Naive thymus-derived CD4-positive, alpha-beta T cell (primary cell): ENCODE data around the gene COX15. TPM values are rescaled to one million over a fixed set of nuclear protein-coding genes. Genes with fewer than 3 reads are reported as not detected.

Experiments used
- ATAC-seq: fragments of 150-1000 bp; cut with Tn5 transposase; 2 replicates; pipeline ENCODE4 v1.10.0; 2021; ENCODE audit warnings: mild to moderate bottlenecking, moderate library complexity
- CTCF ChIA-PET: fragments of 350-600 bp; sonication (Branson Sonifier 250); formaldehyde crosslinking; loops from one replicate; lab custom pipeline; 2021; ENCODE audit warnings: antibody characterized with exemption; lab: Charles Lee
- POLR2A ChIA-PET: fragments of 350-600 bp; sonication (Branson Sonifier 250); formaldehyde crosslinking; loops from one replicate; lab custom pipeline; 2021; ENCODE audit warnings: antibody characterized with exemption, inconsistent platforms; lab: Charles Lee
- DNase-seq, 9 donors: peaks; one replicate each; pipeline versions ENCODE4 v3.0.0 to v3.0.0-alpha.2; 2020 to 2022; ENCODE audit warnings: mixed read lengths in 1 of 9
- H3K27ac ChIP-seq: one replicate; pipeline ENCODE4 v1.7.0; 2013; ENCODE audit warnings: mild to moderate bottlenecking, low read depth, low read length, moderate library complexity
- H3K27me3 ChIP-seq, 2 donors: one replicate each; pipeline ENCODE4 v1.7.0; 2013; ENCODE audit warnings: low read length in 2 of 2, mild to moderate bottlenecking in 2 of 2, moderate library complexity in 2 of 2; ENCODE audit not compliant: control insufficient read depth in 2 of 2, insufficient read depth in 2 of 2
- H3K36me3 ChIP-seq, 3 experiments: 1 replicate in 2 of 3; 2 replicates in 1 of 3; pipeline ENCODE4 v1.7.0; 2013; ENCODE audit warnings: low read length in 3 of 3, mild to moderate bottlenecking in 3 of 3, moderate library complexity in 1 of 3; ENCODE audit not compliant: insufficient read depth in 3 of 3, control insufficient read depth in 2 of 3
- H3K4me1 ChIP-seq, 2 donors: one replicate each; pipeline ENCODE4 v1.7.0; 2013; ENCODE audit warnings: low read length in 2 of 2, mild to moderate bottlenecking in 2 of 2, moderate library complexity in 1 of 2; ENCODE audit not compliant: control insufficient read depth in 2 of 2, insufficient read depth in 2 of 2
- H3K4me3 ChIP-seq: 2 replicates; pipeline ENCODE4 v1.7.0; 2013; ENCODE audit warnings: mild to moderate bottlenecking, low read length
- H3K9me3 ChIP-seq, 3 experiments: 1 replicate in 2 of 3; 2 replicates in 1 of 3; pipeline ENCODE4 v1.7.0; 2013; ENCODE audit warnings: low read length in 3 of 3; ENCODE audit not compliant: control insufficient read depth in 2 of 3
- H3K27ac Mint-ChIP-seq, 9 donors: one replicate each; pipeline ENCODE4 v1.8.0; 2020 to 2022; ENCODE audit warnings: mixed read lengths in 9 of 9, mild to moderate bottlenecking in 8 of 9, moderate library complexity in 5 of 9, inconsistent platforms in 2 of 9
- H3K27me3 Mint-ChIP-seq, 5 donors: one replicate each; pipeline ENCODE4 v1.8.0; 2021 to 2022; ENCODE audit warnings: mixed read lengths in 5 of 5, mild to moderate bottlenecking in 1 of 5
- H3K36me3 Mint-ChIP-seq, 5 donors: one replicate each; pipeline ENCODE4 v1.8.0; 2020 to 2022; ENCODE audit warnings: mixed read lengths in 5 of 5, mild to moderate bottlenecking in 3 of 5, inconsistent platforms in 1 of 5
- H3K4me1 Mint-ChIP-seq, 7 donors: one replicate each; pipeline ENCODE4 v1.8.0; 2020 to 2022; ENCODE audit warnings: mixed read lengths in 7 of 7, mild to moderate bottlenecking in 3 of 7, inconsistent platforms in 1 of 7
- H3K4me3 Mint-ChIP-seq, 10 donors: one replicate each; pipeline ENCODE4 v1.8.0; 2020 to 2022; ENCODE audit warnings: mild to moderate bottlenecking in 10 of 10, mixed read lengths in 10 of 10, moderate library complexity in 6 of 10, inconsistent platforms in 2 of 10
- H3K9me3 Mint-ChIP-seq, 11 donors: one replicate each; pipeline ENCODE4 v1.8.0; 2020 to 2022; ENCODE audit warnings: mixed read lengths in 11 of 11, mild to moderate bottlenecking in 4 of 11, inconsistent platforms in 1 of 11, moderate library complexity in 1 of 11
- intact Hi-C, 2 donors: fragments of 100-400 bp; cut with micrococcal nuclease; formaldehyde crosslinking; loops; one replicate each; pipeline ENCODE4 v1.15.1; 2023
- polyA plus RNA-seq, 2 donors: library from polyadenylated mRNA; unstranded; fragments of 300-500 nt; fragmentation: Illumina TruSeq; gene quantifications; one replicate each; pipeline ENCODE4 v1.2.3, GENCODE V29; 2021
- total RNA-seq, 6 experiments: library from RNA in 5 of 6; stranded (reverse) in 5 of 6; gene quantifications; 1 replicate in 5 of 6; 2 replicates in 1 of 6; pipeline ENCODE4 v1.2.3 and lab custom pipeline; 2021 to 2026

COX15 gene
- total and polyA plus RNA-seq, 7 experiments from 2014 or later, result 17.6 to 43.5 (median 33.2) TPM

DNA sequence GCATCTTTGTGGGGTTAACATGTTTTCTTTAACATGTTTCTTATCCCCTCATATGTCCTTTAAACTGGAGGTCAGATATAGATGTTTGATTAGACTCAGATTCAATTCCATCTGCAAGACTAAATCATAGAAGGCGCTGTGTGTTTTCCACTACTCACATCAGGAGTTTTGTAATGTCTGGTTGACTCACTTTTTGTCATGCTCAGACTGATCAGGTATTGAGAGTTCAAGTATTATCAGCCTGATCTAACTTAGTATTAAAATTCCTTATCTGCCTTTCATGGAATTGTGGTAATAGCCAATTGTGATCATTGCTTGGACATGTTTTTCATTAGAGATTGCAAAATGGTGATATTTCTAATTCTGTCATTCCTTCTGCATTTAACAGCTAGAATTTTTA lies 42.5 kb downstream of the COX15 start:
- Histone ChIP-seq H3K9me3 (no peaks in the 10 kb centered on the region), H3K4me3 (no peak overlapping the region), H3K36me3 (peaks cover 0 to 4% (median 0%) of the 10 kb centered on the region in 3 experiments), H3K27ac (no peak overlapping the region), H3K27me3 (no peaks in the 10 kb centered on the region), H3K4me1 (no peaks in the 10 kb centered on the region)
- H3K4me1 Mint-ChIP-seq, result peaks cover 0 to 6% (median 0%) of the 10 kb centered on the region in 7 donors
- H3K9me3 Mint-ChIP-seq, result no peaks in the 10 kb centered on the region
- no peak overlapping the region for H3K4me3 Mint-ChIP-seq
- intact Hi-C loops, result no loop called here
- ChIA-PET POLR2A (no interaction called here), CTCF (interaction anchor here (0.6 kb wide), 1 partner anchor 75 kb away, joined by 3 read pairs; no protein-coding TSS in a partner anchor)
- H3K27me3 Mint-ChIP-seq, result no peaks in the 10 kb centered on the region
- H3K36me3 Mint-ChIP-seq, result peaks cover 0 to 44% (median 16%) of the 10 kb centered on the region in 5 donors
- ATAC-seq (no peak), DNase-seq (no peak)
- no peak overlapping the region for H3K27ac Mint-ChIP-seq

DNA sequence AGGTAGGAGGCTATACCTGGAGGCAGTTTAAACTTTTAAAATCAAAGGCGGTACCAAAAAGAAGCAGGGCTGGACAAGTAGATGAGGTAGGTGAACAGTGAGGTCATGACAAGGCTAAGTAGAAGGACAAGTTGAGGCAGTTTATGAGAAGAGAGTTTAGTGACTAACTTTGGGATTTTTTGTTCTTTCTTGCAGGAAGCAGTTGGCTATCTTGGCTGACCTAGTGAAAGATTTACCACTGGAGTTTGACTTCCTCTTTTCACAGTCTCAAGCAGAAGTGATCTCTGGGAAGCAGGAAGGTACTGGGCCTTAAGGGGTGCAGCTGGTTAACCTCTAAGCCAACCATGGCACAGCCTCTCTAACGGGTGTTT lies 46.3 kb downstream of the COX15 start:
- no peak for DNase-seq
- Mint-ChIP-seq H3K4me1 (peaks cover 0 to 6% (median 0%) of the 10 kb centered on the region in 7 donors), H3K36me3 (peaks cover 0 to 23% (median 4%) of the 10 kb centered on the region in 5 donors), H3K27me3 (no peaks in the 10 kb centered on the region), H3K27ac (peak overlapping the region in 1 of 9 donors; percentile 23), H3K9me3 (no peaks in the 10 kb centered on the region), H3K4me3 (no peak overlapping the region)
- Histone ChIP-seq H3K27me3 (no peaks in the 10 kb centered on the region), H3K4me1 (no peaks in the 10 kb centered on the region), H3K4me3 (no peak overlapping the region), H3K36me3 (peaks cover 0 to 3% (median 0%) of the 10 kb centered on the region in 3 experiments), H3K9me3 (no peaks in the 10 kb centered on the region), H3K27ac (no peak overlapping the region)
- ChIA-PET POLR2A (no interaction called here), CTCF (no interaction called here)
- ATAC-seq, result peak; percentile 75
- intact Hi-C loops, result no loop called here

DNA sequence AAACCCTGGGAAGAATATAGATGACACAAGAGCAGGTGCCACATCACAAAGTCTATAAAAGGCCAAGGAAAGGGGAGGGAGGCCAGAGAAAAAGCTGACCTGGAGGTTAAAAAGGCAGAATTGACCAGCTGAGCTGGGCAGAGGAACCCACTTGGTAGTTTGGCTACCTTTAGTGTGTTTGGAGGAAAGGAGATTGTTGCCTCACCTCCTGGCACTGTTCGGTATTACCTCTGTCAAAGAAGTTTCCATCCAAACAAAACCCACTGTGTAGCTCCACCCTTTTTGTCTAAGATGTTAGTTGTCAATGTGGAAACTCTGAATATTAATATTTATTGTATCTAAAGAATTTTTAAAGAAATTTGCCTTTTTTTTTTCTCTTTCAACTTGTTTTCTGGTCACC lies 49.2 kb downstream of the COX15 start:
- peaks cover 0 to 27% (median 12%) of the 10 kb centered on the region in 5 donors for H3K36me3 Mint-ChIP-seq
- H3K4me1 Mint-ChIP-seq, result peaks cover 0 to 8% (median 0%) of the 10 kb centered on the region in 7 donors
- ATAC-seq (no peak), DNase-seq (no peak)
- H3K27me3 ChIP-seq, result no peaks in the 10 kb centered on the region
- H3K27ac Mint-ChIP-seq, result no peak overlapping the region
- H3K4me3 ChIP-seq, result no peak overlapping the region
- H3K27ac ChIP-seq, result no peak overlapping the region
- ChIA-PET POLR2A (interaction anchor here (0.7 kb wide), 1 partner anchor 49 kb away, joined by 4 read pairs; the partner anchor contains the start of genes COX15 and CUTC), CTCF (no interaction called here)
- no peaks in the 10 kb centered on the region for H3K9me3 Mint-ChIP-seq
- H3K4me3 Mint-ChIP-seq, result no peak overlapping the region
- intact Hi-C loops, result no loop called here
- peaks cover 0 to 19% (median 3%) of the 10 kb centered on the region in 3 experiments for H3K36me3 ChIP-seq
- no peaks in the 10 kb centered on the region for H3K4me1 ChIP-seq
- H3K27me3 Mint-ChIP-seq, result no peaks in the 10 kb centered on the region
- no peaks in the 10 kb centered on the region for H3K9me3 ChIP-seq

Other genes with a start within 250 kb of the COX15 start
- gene NKX2-3, start 199.2 kb downstream of the COX15 start, total RNA-seq, result not detected
- not detected for gene NKX2-3, start 199.2 kb downstream of the COX15 start, polyA plus RNA-seq
- 100 to 1,000 TPM in 1 of 5 experiments, 10 to 100 TPM in 4; 66.0 to 101 (median 90.4) TPM for gene SLC25A28, start 111.7 kb downstream of the COX15 start, total RNA-seq
- gene SLC25A28, start 111.7 kb downstream of the COX15 start, polyA plus RNA-seq, result 10 to 100 TPM; 21.3 to 37.2 TPM
- gene ENTPD7, start 72.6 kb downstream of the COX15 start, total RNA-seq, result 1 to 10 TPM; 2.5 to 6.6 (median 3.4) TPM
- 1 to 10 TPM in 1 of 2 donors, under 1 TPM in 1; 0.47 to 1.7 TPM for gene ENTPD7, start 72.6 kb downstream of the COX15 start, polyA plus RNA-seq
- 10 to 100 TPM; 19.3 to 37.1 (median 25.0) TPM for gene CUTC, start 107 bp upstream of the COX15 start, total RNA-seq
- gene CUTC, start 107 bp upstream of the COX15 start, polyA plus RNA-seq, result 10 to 100 TPM; 74.3 to 75.1 TPM
- 1 to 10 TPM; 1.3 to 7.6 (median 4.2) TPM for gene ABCC2, start 50.5 kb upstream of the COX15 start, total RNA-seq
- 1 to 10 TPM in 1 of 2 donors, under 1 TPM in 1; 0.95 to 1.0 TPM for gene ABCC2, start 50.5 kb upstream of the COX15 start, polyA plus RNA-seq